Activated CD4-positive, alpha-beta T cell treated with anti-CD3 and anti-CD28 coated beads, Interleukin-2, Interleukin-4, amounts not matched to agents 100 ng/mL and 50 ng/mL, durations not matched to agents 16 hours and 8 hours (primary cell): ENCODE data around the gene RTKN2.

Experiments
- DNase-seq: peaks from one replicate; pipeline ENCODE4 v3.0.0-alpha.2; 2020; ENCODE audit warnings: low spot score

RTKN2 gene

DNA sequence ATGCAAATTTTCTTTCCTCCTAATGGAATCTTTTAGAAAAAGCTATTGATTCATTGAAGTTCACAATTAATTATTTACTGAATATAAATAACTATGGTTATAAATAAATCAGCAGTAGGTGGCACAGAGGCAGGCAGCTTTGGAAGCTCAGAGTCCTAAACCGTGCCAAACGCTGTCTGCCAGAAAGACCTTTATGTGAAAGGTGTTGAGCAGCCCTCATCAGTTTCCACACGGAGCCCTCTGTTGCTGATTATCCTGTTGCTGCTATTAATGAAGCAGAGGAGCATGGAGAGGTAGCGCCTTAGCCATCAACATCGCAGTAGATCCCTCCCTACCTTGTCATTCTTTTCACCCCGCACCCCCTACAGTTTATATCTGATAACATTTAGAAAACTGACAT lies 51.0 kb downstream of the RTKN2 start:
- no peak for DNase-seq

DNA sequence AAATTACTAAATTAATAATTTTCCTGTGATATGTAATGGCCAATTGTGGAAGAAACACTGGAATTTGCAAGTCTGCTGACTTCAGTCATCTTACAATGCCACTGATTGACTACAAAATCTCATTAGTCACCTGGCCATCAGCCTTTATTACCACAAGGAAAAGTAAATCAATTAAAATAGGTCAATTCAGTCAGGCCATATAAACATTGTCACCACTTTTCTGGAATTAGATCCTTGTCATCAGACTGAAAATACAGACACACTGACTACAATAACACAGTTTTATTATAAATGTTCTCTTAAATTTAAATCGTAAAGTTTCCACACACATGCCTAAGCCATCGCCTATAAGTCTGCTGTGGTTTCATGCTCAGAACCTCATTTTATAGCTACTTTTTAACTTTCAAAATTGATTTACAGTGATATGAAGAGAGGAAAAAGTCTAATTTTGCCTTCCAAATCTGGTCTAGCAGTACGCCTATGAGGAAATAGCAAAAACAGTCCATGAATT lies 54.2 kb downstream of the RTKN2 start:
- DNase-seq, result no peak

DNA sequence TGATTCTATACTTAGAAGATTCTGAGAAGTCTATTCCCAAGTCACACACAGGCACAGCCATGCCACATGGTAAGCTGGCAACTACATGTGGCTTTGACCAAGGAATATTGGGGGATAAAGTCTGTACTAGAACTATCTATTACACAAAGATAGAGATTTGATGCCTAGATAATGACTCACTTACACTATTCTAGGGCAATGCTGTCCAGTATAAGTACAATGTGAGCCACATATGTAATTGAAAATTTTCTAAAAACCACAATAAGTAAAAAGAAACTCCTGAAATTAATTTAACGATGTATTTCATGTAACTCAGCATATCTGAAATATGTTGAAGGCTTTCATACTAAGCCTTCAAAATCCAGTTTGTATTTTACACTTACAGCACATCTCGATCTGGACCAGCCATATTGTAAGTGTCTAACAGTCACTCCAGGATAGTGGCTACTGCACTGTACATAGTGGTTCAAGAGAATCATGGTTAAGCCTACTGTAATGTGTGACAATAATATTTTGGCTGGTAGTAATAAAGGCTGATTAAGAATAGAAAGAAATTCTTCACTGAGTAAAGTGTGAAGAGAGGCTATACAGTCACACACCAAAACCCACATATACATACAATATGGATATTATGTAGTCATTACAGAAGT lies 62.8 kb downstream of the RTKN2 start:
- no peak for DNase-seq

DNA sequence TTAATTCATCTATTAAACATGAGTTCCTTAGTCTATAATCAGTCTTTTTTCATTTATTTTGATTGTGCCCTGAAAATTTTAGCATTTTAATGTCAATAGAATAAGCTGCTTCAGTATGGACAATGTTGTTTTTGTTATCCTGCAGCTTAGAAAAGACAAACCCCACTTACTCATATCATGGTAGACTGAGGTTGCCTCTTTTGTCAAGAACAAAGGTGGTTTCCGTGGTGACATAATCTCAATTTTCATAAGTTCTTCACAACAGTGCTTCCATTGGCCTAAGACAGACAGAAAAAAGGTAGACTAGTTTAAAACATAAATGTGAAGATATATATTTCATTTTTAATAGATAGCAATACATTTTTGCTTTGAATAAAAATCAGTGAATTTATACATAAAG lies 69.1 kb downstream of the RTKN2 start:
- peak; percentile 83 for DNase-seq

DNA sequence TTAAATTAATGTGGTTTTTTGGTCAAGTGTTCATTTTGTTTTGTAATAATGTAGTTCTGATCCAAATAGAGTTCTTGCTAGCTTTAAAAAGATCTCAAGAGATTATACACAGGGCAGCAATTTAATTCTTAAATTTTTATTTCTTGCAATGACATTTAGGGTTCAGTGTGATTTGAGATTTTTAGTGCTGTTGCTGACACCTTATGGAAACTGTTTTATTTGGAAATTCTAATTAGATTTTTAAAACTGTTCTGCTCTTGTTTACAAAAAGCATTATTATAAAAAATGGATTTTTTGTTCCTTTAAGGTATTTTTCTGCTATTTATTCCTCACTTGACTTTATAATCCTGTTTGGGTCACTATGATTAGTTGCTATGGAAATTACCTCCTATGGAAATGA lies 72.1 kb downstream of the RTKN2 start:
- DNase-seq, result no peak

DNA sequence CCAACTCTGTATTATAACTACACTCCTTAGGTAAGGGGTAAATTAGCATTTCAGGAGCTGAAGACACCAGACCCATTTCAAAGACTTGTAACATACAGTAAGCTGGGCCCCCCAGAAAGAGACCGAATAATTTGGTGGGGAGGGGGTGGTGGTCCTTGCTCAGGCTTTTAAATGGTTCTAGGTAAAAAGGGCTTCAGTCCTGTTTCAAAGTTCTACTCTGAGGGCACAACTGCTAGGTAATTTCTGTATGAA lies 73.0 kb downstream of the RTKN2 start:
- DNase-seq, result no peak

DNA sequence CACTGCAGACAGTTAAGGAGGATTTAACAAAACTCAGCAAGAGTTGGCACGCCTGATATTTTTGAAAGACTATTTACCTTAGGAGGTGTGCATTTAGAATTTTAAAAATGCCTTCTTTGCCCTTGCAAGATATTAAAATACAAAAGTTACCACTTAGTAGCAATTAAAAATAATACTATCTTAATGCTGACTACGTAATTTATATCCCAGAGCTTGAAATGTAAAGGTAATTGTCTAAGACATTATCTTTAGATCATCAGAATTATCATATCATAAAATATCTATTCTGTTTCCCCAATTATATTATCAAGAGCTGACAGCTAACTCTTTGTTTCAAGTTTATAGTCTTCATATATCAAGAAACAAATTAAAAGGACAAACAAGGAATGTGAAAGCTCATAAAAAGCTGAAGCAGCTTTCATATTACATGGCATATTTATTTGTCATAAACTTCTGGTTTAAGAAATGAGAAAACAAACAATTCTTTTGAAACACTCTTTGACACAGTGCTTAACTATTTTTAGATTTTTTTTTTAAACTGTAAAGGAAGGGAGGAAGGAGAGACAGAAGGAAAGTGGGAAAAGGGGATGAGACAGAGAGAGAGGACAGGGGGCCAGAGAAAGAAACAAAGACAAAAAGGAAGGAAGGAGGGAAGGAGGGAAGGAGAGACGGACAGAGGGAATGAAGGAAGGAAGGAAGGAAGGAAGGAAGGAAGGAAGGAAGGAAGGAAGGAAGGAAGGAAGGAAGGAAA lies 73.5 kb downstream of the RTKN2 start:
- DNase-seq, result no peak

DNA sequence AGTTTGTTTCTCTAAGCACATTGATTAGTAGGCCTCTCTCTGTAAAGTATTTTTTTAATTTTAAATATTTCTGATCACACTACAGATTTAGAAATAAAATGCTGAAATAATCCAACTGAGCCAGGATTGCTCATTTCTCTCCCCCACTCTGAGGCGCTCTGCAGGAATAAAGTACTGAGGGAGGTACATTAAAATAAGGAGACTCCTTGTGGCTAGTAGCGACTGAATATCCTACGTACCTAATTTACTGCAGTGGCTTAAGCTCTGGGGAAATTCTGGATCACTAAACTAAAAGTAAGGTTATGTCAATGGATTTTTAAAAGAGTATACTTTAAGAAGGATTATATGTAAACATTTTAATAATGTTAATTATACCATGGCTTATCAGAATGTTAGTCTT lies 75.2 kb downstream of the RTKN2 start:
- DNase-seq, result no peak

DNA sequence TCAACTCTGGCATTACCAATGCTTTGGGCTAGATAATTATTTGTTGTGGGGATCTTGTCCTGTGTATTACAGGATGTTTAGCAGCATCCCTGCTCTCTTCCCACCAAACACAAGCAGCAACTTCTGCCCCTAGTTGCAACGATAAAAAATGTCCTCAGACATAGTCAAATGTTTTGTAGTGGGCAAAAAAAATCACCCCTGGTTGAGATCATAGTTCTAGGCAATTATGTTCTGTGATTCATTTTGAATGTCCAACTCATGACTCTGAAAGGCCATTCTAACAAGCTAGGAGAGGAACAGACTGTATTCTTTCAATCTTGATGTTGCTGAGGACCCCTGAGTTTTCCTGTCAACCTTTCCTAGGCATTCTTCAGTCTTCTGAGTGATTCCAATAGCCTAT lies 79.5 kb downstream of the RTKN2 start:
- no peak for DNase-seq

DNA sequence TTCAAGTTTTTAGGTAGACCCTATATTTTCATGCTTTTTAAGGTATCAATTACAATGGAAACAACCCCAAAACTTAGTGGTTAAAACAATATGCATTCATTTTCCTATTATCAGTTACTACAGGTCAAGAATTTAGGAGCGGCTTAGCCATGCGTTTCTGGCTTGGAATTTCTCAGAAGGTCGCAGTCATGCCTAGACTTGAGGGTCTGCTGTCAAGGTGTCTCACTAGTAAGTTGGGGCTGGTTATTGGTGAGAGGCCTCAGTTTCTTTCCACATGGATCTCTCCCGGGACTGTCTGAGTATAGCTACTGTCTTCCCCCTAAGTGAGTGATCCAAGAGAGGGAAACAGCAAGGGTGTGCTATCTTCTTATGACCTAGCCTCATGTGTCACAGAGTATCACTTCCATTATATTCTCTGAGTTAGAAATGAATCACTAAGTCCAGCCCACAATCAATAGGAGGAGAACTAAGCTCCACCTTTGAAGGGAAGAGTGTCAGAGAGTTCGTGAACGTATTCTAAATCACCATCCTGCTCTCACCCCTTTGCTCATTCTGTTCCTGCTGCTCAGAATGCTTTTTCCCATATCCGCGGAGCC lies 80.5 kb downstream of the RTKN2 start:
- DNase-seq, result peak; percentile 72

DNA sequence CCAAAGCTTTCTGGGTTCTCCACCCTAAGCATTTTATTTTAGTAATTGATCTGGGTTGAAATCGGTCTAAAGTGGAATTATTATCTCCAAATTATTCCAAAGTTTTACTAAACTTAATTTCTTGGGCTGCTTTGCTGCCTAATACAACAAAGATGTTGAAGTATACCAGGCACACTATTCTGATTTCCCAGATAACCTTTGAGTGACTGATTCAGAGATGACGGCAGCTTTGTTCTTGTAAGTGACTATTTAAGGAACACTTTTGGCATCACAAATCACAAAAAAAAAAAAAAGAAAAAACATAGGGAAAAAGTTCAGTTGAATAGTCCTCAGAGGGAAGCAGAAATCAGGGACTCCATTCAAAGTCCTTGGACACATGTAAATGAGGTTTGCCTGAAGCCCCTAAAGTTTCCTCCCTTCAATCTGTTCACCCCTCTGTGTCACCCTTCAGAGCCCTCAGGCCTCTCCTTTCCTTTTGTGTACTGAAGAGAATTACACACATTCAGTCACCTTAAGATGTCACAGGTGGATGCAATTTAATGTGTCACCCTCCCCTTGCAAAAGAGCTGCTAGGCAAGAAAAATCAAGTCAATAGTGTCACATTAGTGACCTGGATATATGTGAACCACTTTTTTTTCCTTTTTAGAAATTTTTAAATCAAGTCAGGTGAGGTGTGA lies 81.5 kb downstream of the RTKN2 start:
- peak; percentile 52 for DNase-seq

DNA sequence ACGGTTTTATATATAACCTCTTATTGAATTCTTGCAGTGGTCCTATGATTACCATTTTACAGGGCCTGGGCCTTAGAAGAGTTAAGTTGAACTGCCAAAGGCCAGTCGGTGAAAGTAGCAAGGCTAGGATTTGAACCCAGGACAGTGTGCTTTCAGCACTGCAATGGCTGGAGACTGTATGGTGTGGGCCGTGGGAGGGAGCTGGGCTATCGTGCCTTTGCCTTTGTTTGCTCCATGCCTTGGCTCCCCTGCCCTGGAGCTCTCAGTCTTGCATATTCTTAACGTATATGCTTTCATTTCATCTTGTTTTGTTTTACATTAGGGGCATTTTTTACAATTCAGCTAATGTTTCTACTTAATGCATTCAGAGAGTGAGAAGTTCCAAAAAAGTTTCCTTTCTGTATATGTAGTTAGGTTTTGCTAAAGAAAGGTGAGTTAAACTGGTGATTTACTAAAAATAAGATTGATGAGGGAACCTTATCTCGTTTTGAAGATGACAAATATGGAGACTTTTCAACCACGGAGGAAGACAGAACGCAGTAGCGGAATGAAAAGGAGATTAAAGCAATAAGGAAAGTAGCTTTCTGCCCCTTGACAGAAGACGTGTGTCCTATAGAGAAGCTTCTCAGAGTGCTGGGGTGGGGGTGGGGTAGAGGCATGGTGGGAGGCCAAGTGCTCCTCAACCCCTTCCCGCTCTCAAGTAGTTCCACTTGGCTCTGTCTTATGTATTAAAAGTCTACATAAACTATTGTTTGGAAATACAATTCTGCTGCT lies 82.5 kb downstream of the RTKN2 start:
- DNase-seq, result peak; percentile 88

DNA sequence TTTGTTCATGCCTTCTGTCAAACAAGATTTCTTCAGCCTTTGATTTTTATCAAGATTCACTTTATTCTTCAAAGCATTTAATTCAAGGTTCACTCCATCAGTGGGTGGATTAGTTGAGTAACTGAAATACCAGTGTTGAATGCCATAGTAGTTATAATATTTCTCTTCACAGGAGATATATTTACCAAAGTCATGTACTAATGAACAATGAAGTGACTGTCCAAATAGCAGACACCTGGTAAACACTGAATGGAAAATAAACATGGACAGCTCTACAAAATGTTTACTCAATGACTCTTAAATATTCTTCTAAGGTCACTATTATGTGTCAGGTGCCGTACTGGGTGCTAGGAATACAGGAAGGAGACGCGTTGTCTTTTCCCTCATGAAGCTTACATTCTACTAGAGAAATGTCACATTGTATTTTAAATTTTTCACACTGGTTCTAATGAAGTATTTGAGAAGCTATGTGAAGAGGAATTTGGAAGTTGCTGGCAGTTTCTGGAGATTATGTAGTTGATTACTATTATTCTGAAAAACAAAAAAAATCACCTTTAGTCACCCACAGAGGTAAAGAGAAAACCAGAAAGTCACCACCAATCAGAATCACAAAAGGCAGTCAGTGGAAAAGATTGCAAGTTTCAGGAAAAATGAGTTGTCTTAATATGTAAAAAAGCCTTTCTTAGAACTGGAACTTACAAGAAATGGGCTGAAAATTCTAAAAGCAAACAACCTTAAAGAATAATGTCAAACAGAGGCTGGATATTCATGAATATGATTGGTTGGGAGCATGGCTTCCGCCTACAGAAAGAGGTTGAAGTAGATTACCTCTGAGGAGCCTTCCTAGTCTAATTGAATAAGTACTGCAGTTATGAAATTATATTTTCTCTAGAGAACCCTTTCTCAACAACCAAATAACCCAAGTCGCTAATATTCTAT lies 84.5 kb downstream of the RTKN2 start:
- DNase-seq, result peak; percentile 66

DNA sequence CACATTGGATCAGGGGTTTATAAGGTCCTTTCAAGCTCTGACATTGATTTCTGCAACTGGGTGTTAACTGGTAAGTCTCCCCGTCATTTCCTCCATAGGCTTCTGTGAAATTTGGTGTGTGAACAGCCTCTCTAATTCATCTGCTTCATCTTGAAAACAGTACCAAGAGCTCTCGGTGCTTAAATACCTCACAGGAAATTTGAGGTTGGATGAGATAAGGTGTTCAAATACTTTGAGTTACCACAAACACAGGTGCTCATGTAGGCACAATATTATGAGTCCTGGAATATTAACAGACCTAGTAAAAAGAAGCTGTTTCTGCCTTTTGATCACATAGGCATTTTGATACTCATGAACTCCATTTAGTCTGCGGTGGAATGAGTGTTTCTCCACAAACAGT lies 85.2 kb downstream of the RTKN2 start:
- peak; percentile 94 for DNase-seq

DNA sequence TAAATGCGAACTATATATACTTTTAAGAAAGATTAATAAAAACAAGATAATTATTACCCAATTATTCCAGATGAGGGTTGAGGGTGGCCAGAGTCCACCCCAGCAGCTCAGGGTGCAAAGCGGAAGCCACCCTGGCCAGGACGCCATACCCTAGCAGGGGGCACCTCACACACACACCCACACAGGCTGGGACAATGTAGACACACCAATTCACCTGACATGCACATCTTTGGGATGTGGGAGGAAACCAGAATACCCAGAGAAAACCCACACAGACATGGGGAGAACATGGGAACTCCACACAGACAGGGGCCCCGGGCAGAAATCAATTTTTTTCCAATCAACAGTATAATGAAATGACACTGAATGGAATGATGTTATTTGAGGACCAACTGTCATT lies 86.0 kb downstream of the RTKN2 start:
- no peak for DNase-seq

DNA sequence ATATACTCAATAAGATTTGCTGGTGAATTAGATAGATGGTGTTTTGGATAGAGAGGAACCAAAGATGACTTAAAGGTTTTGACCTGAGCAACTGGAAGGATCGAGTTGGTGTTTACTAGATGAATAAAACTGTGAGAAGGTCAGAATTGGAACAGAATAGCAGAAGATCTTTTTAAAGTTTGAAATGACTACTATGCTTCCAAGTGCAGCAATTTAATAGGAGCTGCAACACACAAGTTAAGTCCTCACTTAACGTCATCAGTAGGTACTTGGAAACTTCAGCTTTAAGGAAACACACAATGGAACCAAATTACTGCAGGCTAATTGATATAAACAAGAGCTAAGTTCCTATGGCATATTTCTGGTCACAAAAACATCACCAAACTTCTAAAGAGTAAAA lies 86.5 kb downstream of the RTKN2 start:
- DNase-seq, result peak; percentile 34

DNA sequence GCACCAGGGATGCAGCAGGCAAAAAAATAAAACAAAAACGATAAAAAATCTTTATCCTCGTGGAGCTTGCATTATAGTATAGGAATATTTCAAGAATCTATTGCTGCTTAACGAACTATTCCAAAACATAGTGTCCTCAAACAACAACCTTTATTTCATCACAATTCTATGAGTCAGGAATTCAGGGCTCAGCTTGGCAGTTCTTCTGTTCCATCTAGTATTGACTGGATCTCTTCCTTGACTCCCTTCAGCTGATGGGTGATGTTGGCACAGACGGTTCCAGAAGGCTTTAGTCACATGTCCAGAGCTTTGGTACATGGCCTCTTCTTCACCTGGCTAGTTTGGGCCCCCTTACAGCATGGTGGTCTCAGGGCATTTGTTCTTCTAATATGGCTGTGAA lies 88.0 kb downstream of the RTKN2 start:
- no peak for DNase-seq

DNA sequence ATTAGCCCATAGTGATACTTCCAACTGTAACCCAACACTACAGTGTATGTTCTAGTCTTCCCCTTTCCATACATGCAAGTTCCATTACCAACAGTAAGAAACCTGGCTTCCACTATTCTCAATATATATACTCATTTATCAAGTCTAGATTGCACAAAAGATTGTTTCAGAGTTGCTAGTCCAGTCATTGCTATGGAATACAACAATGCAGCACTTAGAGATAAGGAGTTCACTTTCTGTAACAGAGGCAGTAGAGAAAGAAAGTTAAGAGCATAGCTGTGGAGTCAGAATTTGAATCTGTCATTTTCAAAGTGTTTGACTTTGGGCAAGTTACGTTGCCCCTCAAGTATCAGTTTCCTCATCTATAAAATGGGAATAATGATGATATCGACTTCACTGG lies 90.1 kb downstream of the RTKN2 start:
- no peak for DNase-seq

DNA sequence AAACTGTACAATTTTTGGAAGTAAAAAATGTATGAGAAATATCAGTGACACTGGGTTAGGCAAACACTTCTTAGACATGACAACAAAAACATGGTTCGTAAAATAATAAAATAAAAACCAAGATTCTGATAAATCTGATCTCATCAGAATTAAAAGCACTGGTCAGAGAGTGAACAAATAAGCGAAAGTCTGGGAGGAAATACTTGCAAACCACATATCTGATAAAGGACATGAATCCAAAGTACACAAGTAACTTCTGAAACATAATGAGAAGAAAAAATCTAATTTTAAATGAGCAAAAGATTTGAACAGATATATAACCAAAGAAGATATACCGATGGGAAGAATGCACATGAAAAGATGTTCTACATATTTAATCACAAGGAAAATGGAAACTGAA lies 91.5 kb downstream of the RTKN2 start:
- DNase-seq, result no peak

DNA sequence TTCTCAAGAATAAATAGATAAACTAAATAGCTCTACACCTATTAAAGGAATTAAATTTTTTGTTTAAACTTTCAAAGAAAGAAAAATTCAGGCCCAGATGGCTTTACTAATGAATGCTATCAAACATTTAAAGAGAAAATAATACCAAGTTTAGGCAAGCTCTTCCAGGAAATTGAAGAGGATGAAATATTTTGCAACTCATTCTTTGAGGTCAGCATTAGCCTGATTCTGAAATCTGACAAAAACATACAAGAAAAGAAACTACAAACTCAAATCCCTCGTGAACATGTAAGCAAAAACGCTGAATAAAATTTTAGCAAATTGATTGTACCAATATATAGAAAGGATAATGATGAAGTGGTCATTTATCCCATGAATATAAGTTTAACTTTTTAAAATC lies 93.4 kb downstream of the RTKN2 start:
- no peak for DNase-seq

DNA sequence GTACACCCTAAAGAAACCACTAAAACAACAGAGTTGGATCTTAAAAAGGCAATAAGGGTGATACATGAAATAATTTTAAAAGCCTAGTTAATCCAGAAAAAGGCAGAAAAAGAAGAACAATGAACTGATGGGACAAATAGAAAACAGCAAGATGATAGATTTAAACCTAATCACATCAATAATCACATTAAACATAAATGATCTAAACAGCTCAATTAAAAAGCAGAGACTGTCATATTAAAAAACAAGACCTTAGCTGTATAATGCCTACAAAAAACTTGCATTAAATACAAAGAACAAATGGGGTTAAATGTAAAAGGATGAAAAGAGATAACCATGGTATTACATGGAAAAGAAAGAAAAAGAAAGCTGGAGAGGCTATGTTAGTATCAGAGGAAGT lies 96.2 kb downstream of the RTKN2 start:
- DNase-seq, result no peak
